Endodermal cell (in vitro differentiated cells): ENCODE measurements around the gene GRID1. TPM values are rescaled to one million over a fixed set of nuclear protein-coding genes. Genes with fewer than 3 reads are reported as not detected.
A peak's percentile ranks its signal among the peaks of the same experiment; 100 is the strongest.

Experiments
- DNase-seq: peaks from one replicate; pipeline ENCODE4 v3.0.0-alpha.2; 2017
- H3K27ac ChIP-seq: 2 replicates; pipeline ENCODE4 v1.5.1; 2013; ENCODE audit warnings: mild to moderate bottlenecking, low read depth, low read length, moderate library complexity
- H3K27me3 ChIP-seq: 2 replicates; pipeline ENCODE4 v1.6.1; 2013; ENCODE audit warnings: mild to moderate bottlenecking, low read length, moderate library complexity; ENCODE audit not compliant: insufficient read depth, control insufficient read depth, poor library complexity, severe bottlenecking
- H3K36me3 ChIP-seq: 2 replicates; pipeline ENCODE4 v1.7.0; 2013; ENCODE audit warnings: mild to moderate bottlenecking, low read length, moderate library complexity; ENCODE audit not compliant: control insufficient read depth, insufficient read depth
- H3K4me1 ChIP-seq: one replicate; pipeline ENCODE4 v1.7.0; 2013; ENCODE audit warnings: low read length; ENCODE audit not compliant: control insufficient read depth, insufficient read depth
- H3K4me3 ChIP-seq: 2 replicates; pipeline ENCODE4 v1.5.1; 2013; ENCODE audit warnings: mild to moderate bottlenecking, low read length, moderate library complexity
- H3K9ac ChIP-seq: 2 replicates; pipeline ENCODE4 v1.6.1; 2013; ENCODE audit warnings: mild to moderate bottlenecking, low read length, moderate library complexity; ENCODE audit not compliant: poor library complexity, severe bottlenecking; ENCODE audit errors: extremely low read depth
- H3K9me3 ChIP-seq: 2 replicates; pipeline ENCODE4 v1.6.1; 2013; ENCODE audit warnings: mild to moderate bottlenecking, low read length, moderate library complexity; ENCODE audit not compliant: control insufficient read depth
- H3K27ac Mint-ChIP-seq: 2 replicates; pipeline ENCODE4 v1.8.0; 2020; ENCODE audit warnings: mixed read lengths
- H3K27me3 Mint-ChIP-seq: 2 replicates; pipeline ENCODE4 v1.8.0; 2021; ENCODE audit warnings: mild to moderate bottlenecking, mixed read lengths; ENCODE audit not compliant: insufficient read depth
- H3K36me3 Mint-ChIP-seq: 2 replicates; pipeline ENCODE4 v1.8.0; 2020; ENCODE audit warnings: low read depth, mixed read lengths
- H3K4me1 Mint-ChIP-seq: 2 replicates; pipeline ENCODE4 v1.8.0; 2020; ENCODE audit warnings: mixed read lengths
- H3K4me3 Mint-ChIP-seq: 2 replicates; pipeline ENCODE4 v1.8.0; 2020; ENCODE audit warnings: mild to moderate bottlenecking, moderate library complexity, mixed read lengths
- H3K9me3 Mint-ChIP-seq: 2 replicates; pipeline ENCODE4 v1.8.0; 2020; ENCODE audit warnings: mild to moderate bottlenecking, mixed read lengths
- CTCF ChIP-seq: fragments of 200-600 bp; sonication (generic); conservative IDR thresholded peaks from 2 replicates; pipeline ENCODE4 v1.5.0; 2021; ENCODE audit warnings: antibody characterized with exemption, mild to moderate bottlenecking
- WGBS, 2 experiments: methylation state at CpG; one replicate each; pipeline versions ENCODE4 v1.1.5 to v1.1.7; 2013; ENCODE audit warnings: missing lambda C conversion rate in 2 of 2, mixed read lengths in 1 of 2; ENCODE audit not compliant: insufficient coverage in 1 of 2, insufficient read length in 1 of 2; 5-methylcytosine and 5-hydroxymethylcytosine counted together
- total RNA-seq, 2 donors: library from RNA; stranded (reverse); fragmentation: NEBNext Ultra II Directional in 1 of 2; extraction: Animal tissue kit (Norgen Biotek cat#: 25700) in 1 of 2; gene quantifications; 2 replicates in 1 of 2; 3 replicates in 1 of 2; pipeline ENCODE4 v1.2.1, GENCODE V29; 2021

The GRID1 gene
- total RNA-seq, 2 donors from 2014 or later = 0.13 to 0.53 TPM

GRCh38 chr10:85648279-85648754, 718.3 kb downstream of the GRID1 start:
- no peak for DNase-seq
- Histone ChIP-seq H3K9ac (no peak overlapping the region), H3K27me3 (no peaks in the 10 kb centered on the region), H3K4me1 (peaks cover 6% of the 10 kb centered on the region), H3K9me3 (no peaks in the 10 kb centered on the region), H3K27ac (no peak overlapping the region), H3K36me3 (no peaks in the 10 kb centered on the region), H3K4me3 (no peak overlapping the region)
- H3K4me1 Mint-ChIP-seq = peaks cover 27% of the 10 kb centered on the region
- H3K4me3 Mint-ChIP-seq = no peak overlapping the region
- WGBS, 2 experiments = 73 to 88% methylated on average over 5 to 6 of the region's 6 CpGs
- no peak for TF ChIP-seq CTCF
- no peaks in the 10 kb centered on the region for H3K36me3 Mint-ChIP-seq
- H3K27ac Mint-ChIP-seq = no peak overlapping the region
- H3K9me3 Mint-ChIP-seq = no peaks in the 10 kb centered on the region
- H3K27me3 Mint-ChIP-seq = peaks cover 3% of the 10 kb centered on the region

- peaks cover 6% of the 10 kb centered on the region for H3K4me1 ChIP-seq
- Mint-ChIP-seq H3K36me3 (no peaks in the 10 kb centered on the region), H3K4me3 (no peak overlapping the region), H3K27me3 (peaks cover 3% of the 10 kb centered on the region), H3K4me1 (peaks cover 33% of the 10 kb centered on the region), H3K9me3 (no peaks in the 10 kb centered on the region), H3K27ac (no peak overlapping the region)
- no peaks in the 10 kb centered on the region for H3K36me3 ChIP-seq
- WGBS, 2 experiments = 94 to 100% methylated on average over 4 to 5 of the region's 5 CpGs
- H3K9ac ChIP-seq = no peak overlapping the region
- no peaks in the 10 kb centered on the region for H3K27me3 ChIP-seq
- H3K4me3 ChIP-seq = no peak overlapping the region
- H3K9me3 ChIP-seq = no peaks in the 10 kb centered on the region
- peak; percentile 7 for DNase-seq
- no peak for TF ChIP-seq CTCF
- H3K27ac ChIP-seq = no peak overlapping the region
Observed at GRCh38 chr10:85647741-85648140, 718.9 kb downstream of the GRID1 start.

GRCh38 chr10:85645926-85646711, 720.5 kb downstream of the GRID1 start:
- Mint-ChIP-seq H3K27me3 (peaks cover 3% of the 10 kb centered on the region), H3K4me3 (no peak overlapping the region), H3K36me3 (no peaks in the 10 kb centered on the region), H3K4me1 (peaks cover 48% of the 10 kb centered on the region), H3K9me3 (no peaks in the 10 kb centered on the region), H3K27ac (no peak overlapping the region)
- 93% methylated on average over 7 of the region's 7 CpGs; no CpG with 5 or more reads in 1 of the 2 experiments for WGBS, 2 experiments
- no peaks in the 10 kb centered on the region for H3K36me3 ChIP-seq
- peaks cover 12% of the 10 kb centered on the region for H3K4me1 ChIP-seq
- peak; percentile 22 for DNase-seq
- no peak for TF ChIP-seq CTCF
- H3K27me3 ChIP-seq = no peaks in the 10 kb centered on the region
- H3K9ac ChIP-seq = no peak overlapping the region
- H3K9me3 ChIP-seq = no peaks in the 10 kb centered on the region
- H3K27ac ChIP-seq = no peak overlapping the region
- H3K4me3 ChIP-seq = no peak overlapping the region
